ENCODE measurements around the gene ADARB2.

The ADARB2 gene

DNA sequence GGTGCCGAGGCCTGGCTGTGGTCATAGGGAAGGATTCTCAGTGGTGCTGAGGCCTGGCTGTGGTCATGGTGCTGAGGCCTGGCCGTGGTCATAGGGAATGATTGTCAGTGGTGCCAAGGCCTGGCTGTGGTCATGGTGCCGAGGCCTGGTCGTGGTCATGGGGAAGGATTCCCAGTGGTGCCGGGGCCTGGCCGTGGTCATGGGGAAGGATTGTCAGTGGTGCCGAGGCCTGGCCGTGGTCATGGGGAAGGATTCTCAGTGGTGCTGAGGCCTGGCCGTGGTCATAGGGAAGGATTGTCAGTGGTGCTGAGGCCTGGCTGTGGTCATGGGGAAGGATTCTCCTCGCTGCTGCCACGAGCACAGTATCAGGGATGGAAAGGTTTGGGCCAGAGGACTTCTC lies 327.3 kb downstream of the ADARB2 start:
- no peak overlapping the region for H3K4me3 ChIP-seq (ENCODE audit: low read depth, low read length)
- POLR2A ChIA-PET: no interaction called here

DNA sequence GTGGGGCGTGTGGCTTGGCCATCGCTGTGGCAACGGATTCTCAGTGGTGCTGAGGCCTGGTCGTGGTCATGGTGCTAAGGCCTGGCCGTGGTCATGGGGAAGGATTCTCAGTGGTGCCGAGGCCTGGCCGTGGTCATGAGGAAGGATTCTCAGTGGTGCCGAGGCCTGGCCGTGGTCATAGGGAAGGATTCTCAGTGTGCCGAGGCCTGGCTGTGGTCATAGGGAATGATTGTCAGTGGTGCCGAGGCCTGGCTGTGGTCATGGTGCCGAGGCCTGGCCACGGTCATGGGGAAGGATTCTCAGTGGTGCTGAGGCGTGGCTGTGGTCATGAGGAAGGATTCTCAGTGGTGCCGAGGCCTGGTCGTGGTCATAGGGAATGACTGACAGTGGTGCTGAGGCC lies 327.9 kb downstream of the ADARB2 start:
- ChIA-PET CTCF (no interaction called here), POLR2A (no interaction called here)
- H3K4me1 ChIP-seq (ENCODE audit: control insufficient read depth, insufficient read depth, low read length): no peaks in the 10 kb centered on the region
- H3K27ac ChIP-seq (ENCODE audit: extremely low read depth, low read depth, low read length): no peak overlapping the region
- no peaks in the 10 kb centered on the region for H3K9me3 ChIP-seq (ENCODE audit: control insufficient read depth, insufficient read depth, low read depth, low read length)
- H3K36me3 ChIP-seq (ENCODE audit: control insufficient read depth in 2 of 2, insufficient read depth in 1 of 2, low read length in 2 of 2): no peaks in the 10 kb centered on the region
- TF ChIP-seq ZNF335 (tag by site-specific recombination; conservative IDR thresholded peaks at IDR 0.05) (no peak), ZNF174 (tag by site-specific recombination; IDR thresholded peaks at IDR 0.05) (no peak), ZBTB17 (tag by site-specific recombination; IDR thresholded peaks at IDR 0.05) (no peak), ZNF623 (tag by site-specific recombination; IDR thresholded peaks at IDR 0.05) (no peak), ZNF404 (tag by site-specific recombination; IDR thresholded peaks at IDR 0.05) (no peak), ZBTB20 (tag by site-specific recombination; IDR thresholded peaks at IDR 0.05) (no peak), ZNF76 (tag by site-specific recombination; IDR thresholded peaks at IDR 0.05; ENCODE audit: borderline replicate concordance, low read depth) (no peak)
- H3K4me3 ChIP-seq (ENCODE audit: low read depth, low read length): no peak overlapping the region

More for the DNA sequence above, 327.3 kb downstream of the ADARB2 start:
- H3K27ac ChIP-seq (ENCODE audit: extremely low read depth, low read depth, low read length): no peak overlapping the region
- no peaks in the 10 kb centered on the region for H3K4me1 ChIP-seq (ENCODE audit: control insufficient read depth, insufficient read depth, low read length)
- no peak for TF ChIP-seq ZNF394 (tag by site-specific recombination; IDR thresholded peaks at IDR 0.05; ENCODE audit: borderline replicate concordance)
- no peak for TF ChIP-seq SP2 (tag by site-specific recombination; IDR thresholded peaks at IDR 0.05)
- no peak for TF ChIP-seq ZNF23 (tag by site-specific recombination; IDR thresholded peaks at IDR 0.05; ENCODE audit: borderline replicate concordance)
- TF ChIP-seq ZNF596 (tag by site-specific recombination; IDR thresholded peaks at IDR 0.05): no peak
- TF ChIP-seq, protein P1, sequence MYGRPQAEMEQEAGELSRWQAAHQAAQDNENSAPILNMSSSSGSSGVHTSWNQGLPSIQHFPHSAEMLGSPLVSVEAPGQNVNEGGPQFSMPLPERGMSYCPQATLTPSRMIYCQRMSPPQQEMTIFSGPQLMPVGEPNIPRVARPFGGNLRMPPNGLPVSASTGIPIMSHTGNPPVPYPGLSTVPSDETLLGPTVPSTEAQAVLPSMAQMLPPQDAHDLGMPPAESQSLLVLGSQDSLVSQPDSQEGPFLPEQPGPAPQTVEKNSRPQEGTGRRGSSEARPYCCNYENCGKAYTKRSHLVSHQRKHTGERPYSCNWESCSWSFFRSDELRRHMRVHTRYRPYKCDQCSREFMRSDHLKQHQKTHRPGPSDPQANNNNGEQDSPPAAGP (tag by site-specific recombination; IDR thresholded peaks at IDR 0.05): no peak
- TF ChIP-seq, protein P2, sequence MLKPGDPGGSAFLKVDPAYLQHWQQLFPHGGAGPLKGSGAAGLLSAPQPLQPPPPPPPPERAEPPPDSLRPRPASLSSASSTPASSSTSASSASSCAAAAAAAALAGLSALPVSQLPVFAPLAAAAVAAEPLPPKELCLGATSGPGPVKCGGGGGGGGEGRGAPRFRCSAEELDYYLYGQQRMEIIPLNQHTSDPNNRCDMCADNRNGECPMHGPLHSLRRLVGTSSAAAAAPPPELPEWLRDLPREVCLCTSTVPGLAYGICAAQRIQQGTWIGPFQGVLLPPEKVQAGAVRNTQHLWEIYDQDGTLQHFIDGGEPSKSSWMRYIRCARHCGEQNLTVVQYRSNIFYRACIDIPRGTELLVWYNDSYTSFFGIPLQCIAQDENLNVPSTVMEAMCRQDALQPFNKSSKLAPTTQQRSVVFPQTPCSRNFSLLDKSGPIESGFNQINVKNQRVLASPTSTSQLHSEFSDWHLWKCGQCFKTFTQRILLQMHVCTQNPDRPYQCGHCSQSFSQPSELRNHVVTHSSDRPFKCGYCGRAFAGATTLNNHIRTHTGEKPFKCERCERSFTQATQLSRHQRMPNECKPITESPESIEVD (tag by site-specific recombination; IDR thresholded peaks at IDR 0.05): no peak
- no peak for TF ChIP-seq SCRT2 (tag by site-specific recombination; IDR thresholded peaks at IDR 0.05)
- TF ChIP-seq ZBTB21 (tag by site-specific recombination; IDR thresholded peaks at IDR 0.05): no peak
- no peak for TF ChIP-seq ZNF621 (tag by site-specific recombination; IDR thresholded peaks at IDR 0.05)
- no peaks in the 10 kb centered on the region for H3K36me3 ChIP-seq (ENCODE audit: control insufficient read depth in 2 of 2, insufficient read depth in 1 of 2, low read length in 2 of 2)
- CTCF ChIA-PET: no interaction called here
- no peaks in the 10 kb centered on the region for H3K9me3 ChIP-seq (ENCODE audit: control insufficient read depth, insufficient read depth, low read depth, low read length)

DNA sequence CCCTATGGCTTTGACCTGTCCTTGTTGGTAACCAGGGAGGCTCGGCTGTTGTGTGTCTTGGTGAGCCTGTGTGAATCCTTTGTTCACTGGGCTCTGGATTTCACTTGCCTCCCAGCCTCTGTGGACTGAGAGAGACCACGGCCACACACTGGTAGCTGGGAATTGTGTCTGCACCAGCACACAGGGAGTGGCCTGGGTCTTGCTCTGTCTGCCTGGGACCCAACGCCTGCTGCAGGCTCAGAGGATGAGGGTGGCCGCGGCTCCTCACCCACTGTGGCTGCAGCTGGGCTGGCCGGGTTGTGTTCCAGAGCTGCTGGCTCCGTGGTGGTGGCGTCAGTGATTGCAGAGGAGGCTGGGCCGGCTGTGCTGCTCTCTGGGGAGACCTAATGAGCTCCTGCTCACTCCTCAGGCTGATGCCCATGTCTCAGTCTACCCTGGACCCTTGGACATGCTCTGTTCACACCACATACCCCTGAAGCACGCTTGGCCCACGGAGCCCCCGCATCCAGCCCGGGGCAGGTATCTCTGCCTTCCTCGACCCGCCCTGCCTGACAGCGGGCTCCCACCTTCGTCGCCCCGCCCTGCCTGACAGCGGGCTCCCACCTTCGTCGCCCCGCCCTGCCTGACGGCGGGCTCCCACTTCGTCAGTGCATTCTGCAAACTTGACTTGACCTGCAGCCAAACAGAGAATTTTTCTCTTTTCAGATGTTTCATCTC lies 328.5 kb downstream of the ADARB2 start:
- no peak overlapping the region for H3K27ac ChIP-seq (ENCODE audit: extremely low read depth, low read depth, low read length)
- ChIA-PET POLR2A (no interaction called here), CTCF (interaction anchor here (1.0 kb wide), 1 partner anchor 11 kb away, joined by 5 read pairs; no protein-coding TSS in a partner anchor)
- H3K36me3 ChIP-seq (ENCODE audit: control insufficient read depth in 2 of 2, insufficient read depth in 1 of 2, low read length in 2 of 2): no peaks in the 10 kb centered on the region
- H3K4me1 ChIP-seq (ENCODE audit: control insufficient read depth, insufficient read depth, low read length): no peaks in the 10 kb centered on the region
- no peak for TF ChIP-seq MEIS1 (CRISPR knock-in tag; IDR thresholded peaks at IDR 0.05; ENCODE audit: borderline replicate concordance)
- no peak for TF ChIP-seq ZNF157 (tag by site-specific recombination; IDR thresholded peaks at IDR 0.05)
- TF ChIP-seq ZBTB8A (tag by site-specific recombination; IDR thresholded peaks at IDR 0.05): no peak
- no peak for TF ChIP-seq ZNF837 (tag by site-specific recombination; IDR thresholded peaks at IDR 0.05)
- TF ChIP-seq ZXDB (tag by site-specific recombination; IDR thresholded peaks at IDR 0.05): no peak
- TF ChIP-seq KLF7 (tag by site-specific recombination; IDR thresholded peaks at IDR 0.05; ENCODE audit: borderline replicate concordance): no peak
- TF ChIP-seq ZNF274 (IDR thresholded peaks at IDR 0.05; ENCODE audit: low read length): no peak
- no peak for TF ChIP-seq ZNF274 (tag by site-specific recombination; IDR thresholded peaks at IDR 0.05; ENCODE audit: borderline replicate concordance)
- no peak overlapping the region for H3K4me3 ChIP-seq (ENCODE audit: low read depth, low read length)
- H3K9me3 ChIP-seq (ENCODE audit: control insufficient read depth, insufficient read depth, low read depth, low read length): no peaks in the 10 kb centered on the region
